ENCODE measurements around the gene SMAD6.

The SMAD6 gene

GRCh38 chr15:66659384-66659783, 42.7 kb upstream of the SMAD6 start:
- H3K4me1 ChIP-seq (ENCODE audit: control insufficient read depth in 1 of 2, insufficient read depth in 2 of 2, low read length in 2 of 2) = no peaks in the 10 kb centered on the region
- H3K36me3 ChIP-seq (ENCODE audit: control insufficient read depth in 1 of 2, insufficient read depth in 2 of 2, low read length in 2 of 2) = no peaks in the 10 kb centered on the region
- H3K27ac ChIP-seq (ENCODE audit: low read length) = no peak overlapping the region
- no peak overlapping the region for H3K4me3 ChIP-seq (ENCODE audit: low read depth in 1 of 2, low read length in 2 of 2)
- H3K27me3 ChIP-seq (ENCODE audit: low read depth, low read length) = no peaks in the 10 kb centered on the region
- H3K9me3 ChIP-seq (ENCODE audit: control insufficient read depth in 1 of 2, low read length in 2 of 2) = no peaks in the 10 kb centered on the region

GRCh38 chr15:66661432-66662096, 40.5 kb upstream of the SMAD6 start:
- no peaks in the 10 kb centered on the region for H3K36me3 ChIP-seq (ENCODE audit: control insufficient read depth in 1 of 2, insufficient read depth in 2 of 2, low read length in 2 of 2)
- no peak overlapping the region for H3K4me3 ChIP-seq (ENCODE audit: low read depth in 1 of 2, low read length in 2 of 2)
- H3K9me3 ChIP-seq (ENCODE audit: control insufficient read depth in 1 of 2, low read length in 2 of 2) = no peaks in the 10 kb centered on the region
- H3K27me3 ChIP-seq (ENCODE audit: low read depth, low read length) = no peaks in the 10 kb centered on the region
- no peak overlapping the region for H3K27ac ChIP-seq (ENCODE audit: low read length)
- no peaks in the 10 kb centered on the region for H3K4me1 ChIP-seq (ENCODE audit: control insufficient read depth in 1 of 2, insufficient read depth in 2 of 2, low read length in 2 of 2)

DNA sequence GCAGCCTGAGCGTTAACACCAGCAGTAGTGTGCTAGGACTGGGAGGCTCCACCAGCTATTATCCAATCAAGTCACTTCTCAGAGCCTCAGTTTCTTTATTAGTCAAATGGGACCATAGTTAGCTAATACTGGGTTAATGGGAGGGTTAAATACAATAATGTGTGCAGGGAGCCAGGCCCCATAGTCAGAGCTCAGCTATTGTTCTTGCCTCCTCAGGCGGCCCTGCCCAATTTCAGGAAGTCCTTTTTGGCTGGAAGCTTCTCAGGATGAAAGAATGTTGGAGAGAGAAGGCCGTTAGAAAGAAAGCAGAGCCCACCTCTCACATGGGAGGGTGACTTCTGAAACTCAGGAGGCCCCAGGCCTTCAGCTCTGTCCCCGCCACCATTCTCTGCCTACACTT, 39.5 kb upstream of the SMAD6 start:
- H3K9me3 ChIP-seq (ENCODE audit: control insufficient read depth in 1 of 2, low read length in 2 of 2) = no peaks in the 10 kb centered on the region
- no peaks in the 10 kb centered on the region for H3K4me1 ChIP-seq (ENCODE audit: control insufficient read depth in 1 of 2, insufficient read depth in 2 of 2, low read length in 2 of 2)
- no peak overlapping the region for H3K27ac ChIP-seq (ENCODE audit: low read length)
- H3K27me3 ChIP-seq (ENCODE audit: low read depth, low read length) = no peaks in the 10 kb centered on the region
- no peak overlapping the region for H3K4me3 ChIP-seq (ENCODE audit: low read depth in 1 of 2, low read length in 2 of 2)
- no peaks in the 10 kb centered on the region for H3K36me3 ChIP-seq (ENCODE audit: control insufficient read depth in 1 of 2, insufficient read depth in 2 of 2, low read length in 2 of 2)

DNA sequence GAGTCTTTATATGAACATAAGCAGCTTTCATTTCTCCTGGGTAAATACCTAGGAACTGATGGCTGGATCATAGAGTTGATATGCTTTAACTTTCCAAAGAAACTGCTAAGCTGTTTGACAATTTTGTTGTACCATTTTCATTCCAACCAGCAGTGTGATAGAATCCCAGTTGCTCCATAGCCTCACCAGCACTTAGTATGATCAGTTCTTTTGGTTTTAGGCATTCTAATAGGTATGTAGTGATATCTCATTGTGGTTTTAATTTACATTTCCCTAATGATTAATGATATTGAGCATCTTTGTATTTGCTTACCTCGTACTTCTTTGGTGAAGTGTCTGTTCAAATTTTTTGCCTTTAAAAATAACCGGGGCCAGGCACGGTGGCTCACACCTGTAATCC, 38.4 kb upstream of the SMAD6 start:
- Histone ChIP-seq H3K4me1 (ENCODE audit: control insufficient read depth in 1 of 2, insufficient read depth in 2 of 2, low read length in 2 of 2) (no peaks in the 10 kb centered on the region), H3K27me3 (ENCODE audit: low read depth, low read length) (no peaks in the 10 kb centered on the region), H3K9me3 (ENCODE audit: control insufficient read depth in 1 of 2, low read length in 2 of 2) (no peaks in the 10 kb centered on the region), H3K36me3 (ENCODE audit: control insufficient read depth in 1 of 2, insufficient read depth in 2 of 2, low read length in 2 of 2) (no peaks in the 10 kb centered on the region), H3K27ac (ENCODE audit: low read length) (no peak overlapping the region), H3K4me3 (ENCODE audit: low read depth in 1 of 2, low read length in 2 of 2) (no peak overlapping the region)

DNA sequence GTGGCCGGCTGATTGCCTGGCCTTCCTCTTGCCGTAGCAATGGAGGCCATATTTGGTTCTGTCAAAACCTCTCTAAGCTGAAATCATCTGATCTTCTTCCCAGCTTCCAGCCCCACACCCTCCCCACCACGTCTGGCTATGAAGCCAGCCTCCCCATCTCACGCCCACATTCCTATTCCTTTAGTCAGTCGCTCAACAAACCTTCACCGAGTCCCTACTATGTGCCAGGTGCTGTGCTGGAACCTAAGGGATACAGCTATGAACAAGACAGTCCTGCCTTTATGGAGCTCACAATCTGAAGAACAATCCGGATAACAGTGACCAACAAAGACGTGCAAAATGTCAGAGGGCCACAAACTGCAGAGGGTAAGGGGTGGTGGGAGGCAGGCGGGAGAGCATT, 31.9 kb upstream of the SMAD6 start:
- Histone ChIP-seq H3K4me3 (ENCODE audit: low read depth in 1 of 2, low read length in 2 of 2) (no peak overlapping the region), H3K27ac (ENCODE audit: low read length) (no peak overlapping the region), H3K36me3 (ENCODE audit: control insufficient read depth in 1 of 2, insufficient read depth in 2 of 2, low read length in 2 of 2) (no peaks in the 10 kb centered on the region), H3K27me3 (ENCODE audit: low read depth, low read length) (no peaks in the 10 kb centered on the region), H3K9me3 (ENCODE audit: control insufficient read depth in 1 of 2, low read length in 2 of 2) (no peaks in the 10 kb centered on the region), H3K4me1 (ENCODE audit: control insufficient read depth in 1 of 2, insufficient read depth in 2 of 2, low read length in 2 of 2) (no peaks in the 10 kb centered on the region)

GRCh38 chr15:66670762-66671580, 31.1 kb upstream of the SMAD6 start:
- Histone ChIP-seq H3K27ac (ENCODE audit: low read length) (no peak overlapping the region), H3K4me1 (ENCODE audit: control insufficient read depth in 1 of 2, insufficient read depth in 2 of 2, low read length in 2 of 2) (no peaks in the 10 kb centered on the region), H3K27me3 (ENCODE audit: low read depth, low read length) (no peaks in the 10 kb centered on the region), H3K4me3 (ENCODE audit: low read depth in 1 of 2, low read length in 2 of 2) (no peak overlapping the region), H3K36me3 (ENCODE audit: control insufficient read depth in 1 of 2, insufficient read depth in 2 of 2, low read length in 2 of 2) (no peaks in the 10 kb centered on the region), H3K9me3 (ENCODE audit: control insufficient read depth in 1 of 2, low read length in 2 of 2) (no peaks in the 10 kb centered on the region)

DNA sequence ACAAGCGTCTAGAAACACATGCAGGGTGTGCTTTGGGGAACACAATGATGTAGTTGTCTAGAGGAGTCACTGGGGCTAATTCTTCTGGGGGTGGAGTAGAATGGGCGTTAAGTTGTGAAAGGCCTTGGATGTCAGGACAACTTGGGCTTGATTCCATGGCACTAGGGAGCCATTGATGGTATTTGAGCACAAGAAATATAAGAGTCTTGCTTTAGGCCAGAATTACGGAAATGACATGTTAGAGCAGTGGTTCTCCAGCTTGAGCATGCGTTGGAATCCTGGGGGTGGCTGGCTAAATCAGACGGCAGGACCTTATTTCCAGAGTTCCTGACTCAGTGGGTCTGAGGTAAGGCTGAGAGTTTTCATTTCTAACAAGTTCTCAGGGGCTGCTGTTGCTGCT, 29.2 kb upstream of the SMAD6 start:
- Histone ChIP-seq H3K36me3 (ENCODE audit: control insufficient read depth in 1 of 2, insufficient read depth in 2 of 2, low read length in 2 of 2) (no peaks in the 10 kb centered on the region), H3K4me1 (ENCODE audit: control insufficient read depth in 1 of 2, insufficient read depth in 2 of 2, low read length in 2 of 2) (no peaks in the 10 kb centered on the region), H3K27me3 (ENCODE audit: low read depth, low read length) (no peaks in the 10 kb centered on the region), H3K9me3 (ENCODE audit: control insufficient read depth in 1 of 2, low read length in 2 of 2) (no peaks in the 10 kb centered on the region), H3K27ac (ENCODE audit: low read length) (no peak overlapping the region), H3K4me3 (ENCODE audit: low read depth in 1 of 2, low read length in 2 of 2) (no peak overlapping the region)

- no peaks in the 10 kb centered on the region for H3K36me3 ChIP-seq (ENCODE audit: control insufficient read depth in 1 of 2, insufficient read depth in 2 of 2, low read length in 2 of 2)
- no peak overlapping the region for H3K4me3 ChIP-seq (ENCODE audit: low read depth in 1 of 2, low read length in 2 of 2)
- no peak overlapping the region for H3K27ac ChIP-seq (ENCODE audit: low read length)
- no peaks in the 10 kb centered on the region for H3K9me3 ChIP-seq (ENCODE audit: control insufficient read depth in 1 of 2, low read length in 2 of 2)
- H3K4me1 ChIP-seq (ENCODE audit: control insufficient read depth in 1 of 2, insufficient read depth in 2 of 2, low read length in 2 of 2) = no peaks in the 10 kb centered on the region
- no peaks in the 10 kb centered on the region for H3K27me3 ChIP-seq (ENCODE audit: low read depth, low read length)
Measured at GRCh38 chr15:66673410-66674322, 28.4 kb upstream of the SMAD6 start.

DNA sequence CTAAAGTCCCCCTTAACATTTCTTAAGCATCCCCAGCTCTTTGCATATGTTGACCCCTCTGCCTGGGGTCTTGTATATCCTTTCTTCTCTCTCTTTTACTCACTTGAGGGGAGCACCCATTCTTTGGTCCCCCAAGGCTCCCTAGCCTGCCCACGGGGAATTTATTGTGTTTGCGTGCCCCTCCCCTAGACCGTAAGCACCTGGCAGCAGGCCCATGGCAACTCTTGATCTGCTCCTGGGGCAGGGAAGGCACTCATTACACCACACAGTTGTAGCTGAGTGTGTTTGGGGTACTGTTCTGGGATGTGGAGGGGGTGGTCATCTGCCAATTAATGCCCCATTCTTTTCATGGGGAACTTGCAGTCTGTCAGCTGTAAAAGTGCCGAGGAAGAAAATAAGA, 27.3 kb upstream of the SMAD6 start:
- H3K27me3 ChIP-seq (ENCODE audit: low read depth, low read length) = no peaks in the 10 kb centered on the region
- no peak overlapping the region for H3K27ac ChIP-seq (ENCODE audit: low read length)
- H3K4me3 ChIP-seq (ENCODE audit: low read depth in 1 of 2, low read length in 2 of 2) = no peak overlapping the region
- H3K9me3 ChIP-seq (ENCODE audit: control insufficient read depth in 1 of 2, low read length in 2 of 2) = no peaks in the 10 kb centered on the region
- H3K36me3 ChIP-seq (ENCODE audit: control insufficient read depth in 1 of 2, insufficient read depth in 2 of 2, low read length in 2 of 2) = no peaks in the 10 kb centered on the region
- H3K4me1 ChIP-seq (ENCODE audit: control insufficient read depth in 1 of 2, insufficient read depth in 2 of 2, low read length in 2 of 2) = no peaks in the 10 kb centered on the region

DNA sequence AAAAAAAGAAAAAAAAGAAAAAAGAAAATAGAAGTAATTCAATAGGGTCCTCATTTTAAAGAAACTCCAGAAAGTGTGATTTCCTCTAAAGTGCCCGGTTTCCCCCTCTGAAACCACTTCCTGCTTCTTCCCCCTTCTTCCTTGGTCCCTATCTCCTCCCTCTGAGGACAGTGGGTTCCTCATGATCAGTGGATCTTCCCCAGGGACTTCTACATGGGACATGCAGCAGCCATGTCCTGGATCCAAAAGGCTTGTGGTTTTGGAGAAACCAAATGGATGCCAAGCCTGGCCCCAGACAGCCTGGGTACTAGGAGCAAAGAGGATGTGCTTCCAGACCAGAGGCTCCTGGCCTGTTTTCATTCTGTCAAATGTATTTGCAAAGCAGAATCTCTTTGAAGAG, 26.6 kb upstream of the SMAD6 start:
- Histone ChIP-seq H3K36me3 (ENCODE audit: control insufficient read depth in 1 of 2, insufficient read depth in 2 of 2, low read length in 2 of 2) (no peaks in the 10 kb centered on the region), H3K9me3 (ENCODE audit: control insufficient read depth in 1 of 2, low read length in 2 of 2) (no peaks in the 10 kb centered on the region), H3K4me3 (ENCODE audit: low read depth in 1 of 2, low read length in 2 of 2) (no peak overlapping the region), H3K4me1 (ENCODE audit: control insufficient read depth in 1 of 2, insufficient read depth in 2 of 2, low read length in 2 of 2) (no peaks in the 10 kb centered on the region), H3K27me3 (ENCODE audit: low read depth, low read length) (no peaks in the 10 kb centered on the region), H3K27ac (ENCODE audit: low read length) (no peak overlapping the region)

DNA sequence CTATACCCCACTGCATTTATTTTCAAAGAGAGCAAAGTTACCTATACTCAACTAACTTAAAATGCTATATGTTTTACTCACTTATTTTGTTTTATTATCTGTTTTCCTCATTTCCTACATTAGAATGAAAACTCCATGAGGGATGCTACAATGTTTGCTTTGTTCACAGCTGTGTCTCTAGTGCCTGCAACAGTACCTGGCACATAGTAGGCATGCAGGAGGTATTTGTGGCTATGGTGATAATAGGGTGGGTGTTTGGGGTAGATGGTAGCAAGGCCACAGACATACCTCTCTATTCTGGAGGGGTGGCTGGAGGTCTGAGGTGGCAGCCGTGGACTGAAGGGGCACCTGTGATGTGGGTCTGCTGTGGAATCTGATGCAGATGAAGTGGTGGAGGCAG, 24.7 kb upstream of the SMAD6 start:
- Histone ChIP-seq H3K9me3 (ENCODE audit: control insufficient read depth in 1 of 2, low read length in 2 of 2) (peaks cover 0 to 7% of the 10 kb centered on the region in 2 donors), H3K27me3 (ENCODE audit: low read depth, low read length) (no peaks in the 10 kb centered on the region), H3K4me1 (ENCODE audit: control insufficient read depth in 1 of 2, insufficient read depth in 2 of 2, low read length in 2 of 2) (no peaks in the 10 kb centered on the region), H3K4me3 (ENCODE audit: low read depth in 1 of 2, low read length in 2 of 2) (no peak overlapping the region), H3K27ac (ENCODE audit: low read length) (no peak overlapping the region), H3K36me3 (ENCODE audit: control insufficient read depth in 1 of 2, insufficient read depth in 2 of 2, low read length in 2 of 2) (no peaks in the 10 kb centered on the region)
